NCI-H2196 treated with DMSO at 0.1 percent for 48 hours (cell line): ENCODE data around the gene SKIDA1.

ENCODE experiments used
- DNase-seq: peaks from one replicate; lab custom pipeline; 2025; ENCODE audit not compliant: unreplicated experiment; lab: John Stamatoyannopoulos, UW

The SKIDA1 gene

GRCh38 chr10:21502348-21502740 is 23.1 kb downstream of the SKIDA1 start:
- DNase-seq: no peak

DNA sequence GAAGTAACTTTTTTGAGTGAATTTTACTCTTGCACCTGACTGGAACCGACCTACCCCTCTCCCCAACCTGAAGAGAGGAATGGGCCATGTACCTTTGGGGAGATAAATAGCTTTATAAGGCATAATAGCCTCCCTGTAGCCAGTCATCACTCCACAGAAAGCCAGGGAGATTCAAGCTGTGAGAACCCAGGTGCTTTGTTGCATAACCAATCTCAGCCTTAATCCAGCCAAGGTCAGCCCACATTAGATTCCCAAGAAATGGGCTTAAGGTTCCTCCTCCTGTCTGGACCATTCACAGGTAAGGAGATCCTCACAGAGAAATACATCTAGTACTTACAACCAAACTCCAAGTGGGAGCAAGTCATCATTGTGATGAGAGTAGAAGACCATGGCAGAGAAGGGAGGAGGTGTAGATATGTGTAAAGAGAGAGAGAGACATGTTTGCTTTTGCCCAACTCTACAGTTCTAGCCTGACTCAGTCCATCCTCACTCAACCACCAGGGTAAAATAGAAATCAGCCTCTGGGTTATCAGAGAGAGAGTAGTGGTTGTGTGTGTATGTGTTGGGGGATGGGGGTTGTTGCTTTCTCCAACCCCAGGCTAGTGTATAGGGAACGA is 23.6 kb downstream of the SKIDA1 start:
- no peak for DNase-seq

DNA sequence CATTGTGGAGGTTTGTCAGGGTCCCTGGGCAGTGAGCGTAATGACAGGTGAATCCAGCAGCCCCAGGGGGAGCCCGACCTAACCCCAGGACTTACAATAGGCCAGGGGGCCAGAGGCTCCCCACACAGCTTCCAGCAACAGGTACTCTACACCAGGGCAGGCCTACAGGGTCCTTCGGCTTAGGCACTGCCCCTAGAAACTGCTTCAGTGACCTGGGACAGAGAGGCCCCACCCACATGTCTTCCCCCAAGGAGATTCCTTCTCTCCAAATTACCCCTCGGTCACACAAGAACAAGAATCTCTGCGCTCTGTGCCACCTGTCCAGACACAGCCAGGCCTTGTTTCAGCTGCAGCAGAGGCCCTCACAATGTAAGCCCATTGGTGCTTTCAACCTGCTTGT is 24.4 kb downstream of the SKIDA1 start:
- DNase-seq: no peak

GRCh38 chr10:21500578-21500910 is 24.9 kb downstream of the SKIDA1 start:
- no peak for DNase-seq

DNA sequence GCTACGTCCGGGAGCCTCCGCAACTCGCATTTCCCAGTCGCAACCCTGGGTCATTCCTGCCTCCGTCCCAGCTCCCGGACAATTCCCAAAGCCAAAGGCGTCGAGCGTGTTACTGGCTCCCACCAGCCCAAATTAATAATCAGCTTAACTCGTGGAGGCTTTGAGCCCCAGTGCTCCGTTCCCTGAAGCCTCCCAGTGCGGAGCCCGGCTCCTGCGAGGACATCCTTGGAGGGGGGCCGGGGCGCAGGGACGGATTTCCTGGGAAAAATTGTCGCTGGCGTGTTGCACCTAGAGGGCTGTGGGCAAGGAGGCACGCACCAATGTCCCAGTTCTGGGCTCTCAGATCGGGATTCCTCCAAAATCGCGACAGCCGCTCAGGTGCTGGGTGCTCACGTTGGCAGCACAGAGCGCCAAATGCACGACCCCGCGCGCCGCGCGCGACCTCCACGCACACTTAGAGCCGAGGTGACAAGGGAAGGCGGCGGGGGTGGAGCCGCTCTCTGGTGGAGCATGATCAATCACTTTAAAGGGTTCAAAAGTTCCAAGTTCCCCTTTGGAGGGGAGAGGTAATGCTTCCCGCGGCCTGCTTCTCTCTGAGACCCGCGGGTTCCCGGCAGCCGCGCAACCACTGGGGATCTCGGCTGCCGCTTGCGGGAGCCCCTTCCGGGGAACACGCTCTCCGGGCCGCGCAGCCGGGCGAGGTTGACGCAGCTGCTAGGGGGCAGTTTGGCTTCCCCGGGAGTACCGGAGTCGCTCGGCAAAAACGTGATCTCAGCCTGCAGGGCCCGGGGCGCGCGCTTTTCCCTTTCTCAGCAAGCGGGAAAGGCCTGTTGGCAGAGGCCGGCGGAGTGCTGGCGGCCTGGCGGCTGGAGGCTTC is 25.5 kb downstream of the SKIDA1 start:
- DNase-seq: no peak

GRCh38 chr10:21498986-21499385 is 26.5 kb downstream of the SKIDA1 start:
- DNase-seq: no peak

- no peak for DNase-seq
Measured at GRCh38 chr10:21498377-21498776, 27.1 kb downstream of the SKIDA1 start.

DNA sequence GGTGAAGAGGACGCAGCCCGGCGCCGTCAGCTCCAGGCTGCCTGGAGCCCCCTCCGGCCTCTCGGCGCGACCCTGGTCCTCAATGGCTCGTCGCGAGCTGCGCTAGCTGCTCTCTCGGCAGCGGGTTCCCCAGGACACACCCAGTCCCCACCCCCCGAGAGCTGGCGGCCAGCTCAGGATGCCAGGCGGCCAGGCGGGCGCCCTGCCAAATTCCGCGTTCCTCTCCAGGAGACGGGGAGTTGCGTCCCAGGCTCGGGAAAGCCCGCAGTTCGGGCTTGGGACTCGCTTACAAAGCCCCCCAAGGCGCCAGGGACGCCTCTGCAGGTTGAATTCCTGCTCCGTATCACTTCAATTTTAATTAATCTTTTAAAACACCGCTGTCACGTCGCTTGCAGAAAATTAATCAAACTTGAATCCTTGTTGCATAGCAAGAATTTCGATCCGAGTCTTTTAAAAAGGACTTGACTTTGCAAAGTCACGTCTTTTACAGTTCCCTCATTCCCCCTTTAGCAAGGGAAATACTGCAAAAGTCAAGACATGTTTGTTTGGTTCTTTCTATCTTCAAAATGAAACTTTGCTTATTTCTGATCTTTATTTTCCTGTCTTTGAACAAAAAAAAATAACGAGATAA is 28.2 kb downstream of the SKIDA1 start:
- DNase-seq: peak; percentile 33

- no peak for DNase-seq
Measured at GRCh38 chr10:21496343-21497176, 28.9 kb downstream of the SKIDA1 start.

DNA sequence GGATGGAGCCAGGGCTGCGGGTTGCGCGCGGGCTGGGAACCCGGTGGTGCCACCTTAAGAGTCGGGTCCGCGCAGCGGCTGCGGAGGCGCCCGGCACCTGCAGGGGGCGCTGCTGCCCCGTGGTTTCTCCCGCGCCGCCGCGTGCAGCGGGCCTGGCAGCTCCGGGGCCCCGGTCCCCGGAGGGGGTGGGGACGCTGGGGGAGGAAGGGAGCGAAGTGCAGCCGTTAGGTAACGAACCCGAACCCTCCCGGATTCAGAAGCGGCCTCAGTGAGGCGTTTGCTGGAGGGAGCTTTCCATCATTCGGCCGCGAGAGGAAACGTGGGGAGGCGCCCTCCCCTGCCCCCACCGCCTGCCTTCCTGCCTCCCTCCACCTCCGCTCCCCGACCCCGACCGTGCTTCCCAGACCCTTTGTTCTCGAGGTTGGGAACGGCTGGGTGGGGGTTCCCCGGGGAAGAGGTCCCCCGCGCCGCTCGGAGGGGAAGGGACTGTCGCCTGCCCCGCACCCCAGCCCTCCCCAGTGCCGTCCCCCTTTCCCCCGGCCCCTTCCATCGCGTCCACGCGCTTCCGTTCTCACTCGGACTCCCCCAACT is 29.6 kb downstream of the SKIDA1 start:
- no peak for DNase-seq

GRCh38 chr10:21495002-21495751 is 30.3 kb downstream of the SKIDA1 start:
- no peak for DNase-seq

DNA sequence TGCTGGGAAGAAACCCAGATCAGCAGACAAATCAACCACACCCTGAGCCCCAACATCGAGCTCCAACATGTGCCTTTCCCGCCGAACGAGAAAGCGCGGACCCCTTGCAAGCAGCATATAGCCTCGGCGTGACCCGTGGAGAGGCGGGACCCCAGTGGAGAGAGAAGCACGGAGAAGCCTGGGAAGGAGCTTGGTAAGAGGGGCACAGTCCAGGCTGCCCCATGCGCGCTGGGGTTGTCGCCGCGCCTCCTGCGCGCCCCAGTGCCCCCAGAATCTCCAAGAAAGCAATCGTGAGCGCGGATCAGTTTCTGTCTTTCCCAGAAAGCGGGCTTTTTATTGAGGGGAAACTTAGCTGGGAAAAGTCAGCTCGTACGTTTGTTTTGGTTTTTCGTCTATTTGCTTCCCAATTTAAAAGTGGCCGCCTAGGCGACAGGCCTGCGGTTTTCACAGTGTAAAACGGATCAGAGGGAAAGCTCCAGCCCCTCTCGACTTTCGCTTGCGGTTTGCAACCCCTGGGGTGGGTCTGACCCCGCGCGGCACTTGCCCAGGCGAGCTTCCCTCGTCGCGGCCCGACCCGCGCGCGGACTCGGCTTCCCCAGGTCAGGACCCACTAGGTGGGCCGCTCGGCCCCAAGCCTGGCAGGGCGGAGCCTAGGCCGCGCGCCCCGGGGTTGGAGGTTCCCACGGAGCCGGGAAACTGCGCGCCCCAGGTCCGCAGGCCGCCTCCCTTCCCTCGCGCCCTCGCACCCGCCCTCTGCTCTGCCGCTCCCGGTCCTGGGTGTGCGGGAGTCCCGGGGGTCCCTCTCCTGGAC is 31.1 kb downstream of the SKIDA1 start:
- no peak for DNase-seq

- no peak for DNase-seq
Measured at GRCh38 chr10:21493784-21494183, 31.7 kb downstream of the SKIDA1 start.

GRCh38 chr10:21492421-21492820 is 33.1 kb downstream of the SKIDA1 start:
- DNase-seq: no peak

- no peak for DNase-seq
Measured at GRCh38 chr10:21490711-21491105, 34.8 kb downstream of the SKIDA1 start.

GRCh38 chr10:21490028-21490710 is 35.3 kb downstream of the SKIDA1 start:
- no peak for DNase-seq

- DNase-seq: no peak
Measured at GRCh38 chr10:21488957-21489446, 36.5 kb downstream of the SKIDA1 start.

DNA sequence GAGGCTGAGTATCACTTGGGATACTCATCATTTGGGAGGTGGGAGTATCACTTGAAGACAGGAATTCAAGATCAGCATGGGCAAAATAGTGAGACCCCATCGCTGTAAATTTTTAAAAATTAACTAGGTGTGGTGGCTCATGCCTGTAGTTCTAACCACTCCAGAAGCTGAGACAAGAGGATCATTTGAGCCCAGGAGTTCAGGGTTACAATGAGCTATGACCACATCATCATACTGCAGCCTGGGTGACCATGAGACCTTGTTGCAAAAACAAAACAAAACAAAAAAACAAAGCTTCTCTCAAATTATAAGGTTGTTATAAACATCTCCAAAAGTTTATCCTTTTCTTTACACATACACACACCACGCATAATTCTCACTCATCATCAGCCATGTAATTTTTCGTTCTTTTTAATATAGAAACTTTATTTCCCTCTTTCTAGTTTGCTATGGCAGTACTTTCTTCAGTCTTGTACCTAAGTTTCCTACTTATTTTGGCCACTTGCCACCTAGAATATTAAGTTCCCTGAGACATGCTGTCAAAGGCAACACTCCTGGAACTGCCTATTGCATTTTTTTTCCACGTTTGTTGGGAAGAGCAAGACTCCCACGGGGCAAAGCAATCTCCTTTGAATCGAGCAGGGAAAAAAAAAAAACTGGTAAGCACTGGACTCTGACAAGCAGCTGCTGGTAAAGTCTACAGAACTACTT is 37.1 kb downstream of the SKIDA1 start:
- DNase-seq: no peak
